GM23338 (cell line): Measurements from ENCODE around the gene RCBTB2.

Experiments used
- CREB1 ChIP-seq: fragments of 250-450 bp; sonication (Bioruptor Pico); IDR thresholded peaks from 2 replicates; pipeline ENCODE4 v1.5.0; 2020; ENCODE audit warnings: low read depth, mild to moderate bottlenecking, moderate library complexity
- EZH2 ChIP-seq: fragments of 200-600 bp; sonication (generic); IDR thresholded peaks from one replicate; pipeline ENCODE4 v1.8.0; 2017; ENCODE audit warnings: antibody characterized with exemption, mild to moderate bottlenecking, low read depth; ENCODE audit not compliant: unreplicated experiment
- EZH2phosphoT487 ChIP-seq: fragments of 200-600 bp; sonication (generic); IDR thresholded peaks from one replicate; pipeline ENCODE4 v1.8.1; 2018; ENCODE audit warnings: antibody characterized with exemption; ENCODE audit not compliant: unreplicated experiment
- JUNB ChIP-seq: IDR thresholded peaks from one replicate; pipeline ENCODE4 v1.6.1; 2016; ENCODE audit warnings: antibody characterized with exemption; ENCODE audit not compliant: unreplicated experiment
- NANOG ChIP-seq: IDR thresholded peaks from 2 replicates; pipeline ENCODE4 v1.6.1; 2016; ENCODE audit warnings: antibody characterized with exemption, borderline replicate concordance
- POLR2AphosphoS5 ChIP-seq: IDR thresholded peaks from 2 replicates; pipeline ENCODE4 v1.6.1; 2016; ENCODE audit warnings: antibody characterized with exemption, low read depth
- STAT1 ChIP-seq: IDR thresholded peaks from one replicate; pipeline ENCODE4 v1.6.1; 2016; ENCODE audit warnings: antibody characterized with exemption; ENCODE audit not compliant: unreplicated experiment
- ZNF114 ChIP-seq: fragments of 250-450 bp; sonication (Bioruptor Pico); IDR thresholded peaks from 2 replicates; pipeline ENCODE4 v1.5.0; 2020; ENCODE audit warnings: mild to moderate bottlenecking, moderate library complexity
- ZNF331 ChIP-seq: fragments of 250-450 bp; sonication (Bioruptor Pico); IDR thresholded peaks from 2 replicates; pipeline ENCODE4 v1.5.0; 2020; ENCODE audit warnings: low read depth, mild to moderate bottlenecking, moderate library complexity
- TF ChIP-seq, protein P1 (sequence below), 2 experiments: fragments of 200-600 bp in 1 of 2; sonication (generic) in 1 of 2; conservative IDR thresholded peaks; 2 replicates each; pipeline versions ENCODE4 v1.5.1 to v1.6.1; 2016 to 2017; ENCODE audit warnings: antibody characterized with exemption in 2 of 2, low read depth in 2 of 2, mild to moderate bottlenecking in 2 of 2, moderate library complexity in 1 of 2
- TF ChIP-seq, protein P2 (sequence below): IDR thresholded peaks from 2 replicates; pipeline ENCODE4 v1.6.1; 2016; ENCODE audit warnings: antibody characterized with exemption
- TF ChIP-seq, protein P3 (sequence below): IDR thresholded peaks from one replicate; pipeline ENCODE4 v1.6.1; 2018; ENCODE audit warnings: antibody characterized with exemption; ENCODE audit not compliant: unreplicated experiment
- TF ChIP-seq, protein P4 (sequence below): fragments of 250-450 bp; sonication (Bioruptor Pico); IDR thresholded peaks from 2 replicates; pipeline ENCODE4 v1.5.0; 2020; ENCODE audit warnings: mild to moderate bottlenecking, moderate library complexity

DNA sequence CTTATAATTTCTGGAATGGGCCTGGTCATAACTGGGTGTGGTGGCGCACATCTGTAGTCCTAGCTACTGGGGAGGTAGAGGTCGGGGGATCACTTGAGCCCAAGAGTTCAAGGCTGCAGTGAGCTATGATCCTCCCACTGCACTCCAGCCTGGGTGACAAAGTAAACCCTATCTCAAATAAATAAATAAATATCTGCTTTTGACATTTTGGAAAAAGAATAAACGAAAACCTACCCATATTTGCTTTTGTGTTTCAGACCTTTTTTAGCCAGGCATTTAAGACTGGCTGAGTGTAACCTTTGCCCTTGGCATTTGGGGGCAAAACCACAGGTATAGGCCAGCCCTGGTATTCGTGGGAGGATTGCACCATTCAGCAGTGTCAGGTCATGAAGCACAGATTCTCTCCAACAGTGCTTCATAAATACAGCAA, 14.8 kb upstream of the RCBTB2 start:
- TF ChIP-seq, protein P1, sequence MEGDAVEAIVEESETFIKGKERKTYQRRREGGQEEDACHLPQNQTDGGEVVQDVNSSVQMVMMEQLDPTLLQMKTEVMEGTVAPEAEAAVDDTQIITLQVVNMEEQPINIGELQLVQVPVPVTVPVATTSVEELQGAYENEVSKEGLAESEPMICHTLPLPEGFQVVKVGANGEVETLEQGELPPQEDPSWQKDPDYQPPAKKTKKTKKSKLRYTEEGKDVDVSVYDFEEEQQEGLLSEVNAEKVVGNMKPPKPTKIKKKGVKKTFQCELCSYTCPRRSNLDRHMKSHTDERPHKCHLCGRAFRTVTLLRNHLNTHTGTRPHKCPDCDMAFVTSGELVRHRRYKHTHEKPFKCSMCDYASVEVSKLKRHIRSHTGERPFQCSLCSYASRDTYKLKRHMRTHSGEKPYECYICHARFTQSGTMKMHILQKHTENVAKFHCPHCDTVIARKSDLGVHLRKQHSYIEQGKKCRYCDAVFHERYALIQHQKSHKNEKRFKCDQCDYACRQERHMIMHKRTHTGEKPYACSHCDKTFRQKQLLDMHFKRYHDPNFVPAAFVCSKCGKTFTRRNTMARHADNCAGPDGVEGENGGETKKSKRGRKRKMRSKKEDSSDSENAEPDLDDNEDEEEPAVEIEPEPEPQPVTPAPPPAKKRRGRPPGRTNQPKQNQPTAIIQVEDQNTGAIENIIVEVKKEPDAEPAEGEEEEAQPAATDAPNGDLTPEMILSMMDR (conservative IDR thresholded peaks at IDR 0.05; ENCODE audit: low read depth in 2 of 2), result no peak
- TF ChIP-seq CREB1 (CRISPR knock-in tag), result no peak
- TF ChIP-seq EZH2, result no peak
- TF ChIP-seq, protein P2, sequence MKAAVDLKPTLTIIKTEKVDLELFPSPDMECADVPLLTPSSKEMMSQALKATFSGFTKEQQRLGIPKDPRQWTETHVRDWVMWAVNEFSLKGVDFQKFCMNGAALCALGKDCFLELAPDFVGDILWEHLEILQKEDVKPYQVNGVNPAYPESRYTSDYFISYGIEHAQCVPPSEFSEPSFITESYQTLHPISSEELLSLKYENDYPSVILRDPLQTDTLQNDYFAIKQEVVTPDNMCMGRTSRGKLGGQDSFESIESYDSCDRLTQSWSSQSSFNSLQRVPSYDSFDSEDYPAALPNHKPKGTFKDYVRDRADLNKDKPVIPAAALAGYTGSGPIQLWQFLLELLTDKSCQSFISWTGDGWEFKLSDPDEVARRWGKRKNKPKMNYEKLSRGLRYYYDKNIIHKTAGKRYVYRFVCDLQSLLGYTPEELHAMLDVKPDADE, result no peak
- TF ChIP-seq EZH2phosphoT487, result no peak
- TF ChIP-seq, protein P3, sequence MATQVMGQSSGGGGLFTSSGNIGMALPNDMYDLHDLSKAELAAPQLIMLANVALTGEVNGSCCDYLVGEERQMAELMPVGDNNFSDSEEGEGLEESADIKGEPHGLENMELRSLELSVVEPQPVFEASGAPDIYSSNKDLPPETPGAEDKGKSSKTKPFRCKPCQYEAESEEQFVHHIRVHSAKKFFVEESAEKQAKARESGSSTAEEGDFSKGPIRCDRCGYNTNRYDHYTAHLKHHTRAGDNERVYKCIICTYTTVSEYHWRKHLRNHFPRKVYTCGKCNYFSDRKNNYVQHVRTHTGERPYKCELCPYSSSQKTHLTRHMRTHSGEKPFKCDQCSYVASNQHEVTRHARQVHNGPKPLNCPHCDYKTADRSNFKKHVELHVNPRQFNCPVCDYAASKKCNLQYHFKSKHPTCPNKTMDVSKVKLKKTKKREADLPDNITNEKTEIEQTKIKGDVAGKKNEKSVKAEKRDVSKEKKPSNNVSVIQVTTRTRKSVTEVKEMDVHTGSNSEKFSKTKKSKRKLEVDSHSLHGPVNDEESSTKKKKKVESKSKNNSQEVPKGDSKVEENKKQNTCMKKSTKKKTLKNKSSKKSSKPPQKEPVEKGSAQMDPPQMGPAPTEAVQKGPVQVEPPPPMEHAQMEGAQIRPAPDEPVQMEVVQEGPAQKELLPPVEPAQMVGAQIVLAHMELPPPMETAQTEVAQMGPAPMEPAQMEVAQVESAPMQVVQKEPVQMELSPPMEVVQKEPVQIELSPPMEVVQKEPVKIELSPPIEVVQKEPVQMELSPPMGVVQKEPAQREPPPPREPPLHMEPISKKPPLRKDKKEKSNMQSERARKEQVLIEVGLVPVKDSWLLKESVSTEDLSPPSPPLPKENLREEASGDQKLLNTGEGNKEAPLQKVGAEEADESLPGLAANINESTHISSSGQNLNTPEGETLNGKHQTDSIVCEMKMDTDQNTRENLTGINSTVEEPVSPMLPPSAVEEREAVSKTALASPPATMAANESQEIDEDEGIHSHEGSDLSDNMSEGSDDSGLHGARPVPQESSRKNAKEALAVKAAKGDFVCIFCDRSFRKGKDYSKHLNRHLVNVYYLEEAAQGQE, result no peak
- TF ChIP-seq POLR2AphosphoS5, result no peak
- no peak for TF ChIP-seq ZNF331 (CRISPR knock-in tag)
- TF ChIP-seq ZNF114 (CRISPR knock-in tag), result no peak
- no peak for TF ChIP-seq JUNB
- no peak for TF ChIP-seq STAT1
- TF ChIP-seq, protein P4, sequence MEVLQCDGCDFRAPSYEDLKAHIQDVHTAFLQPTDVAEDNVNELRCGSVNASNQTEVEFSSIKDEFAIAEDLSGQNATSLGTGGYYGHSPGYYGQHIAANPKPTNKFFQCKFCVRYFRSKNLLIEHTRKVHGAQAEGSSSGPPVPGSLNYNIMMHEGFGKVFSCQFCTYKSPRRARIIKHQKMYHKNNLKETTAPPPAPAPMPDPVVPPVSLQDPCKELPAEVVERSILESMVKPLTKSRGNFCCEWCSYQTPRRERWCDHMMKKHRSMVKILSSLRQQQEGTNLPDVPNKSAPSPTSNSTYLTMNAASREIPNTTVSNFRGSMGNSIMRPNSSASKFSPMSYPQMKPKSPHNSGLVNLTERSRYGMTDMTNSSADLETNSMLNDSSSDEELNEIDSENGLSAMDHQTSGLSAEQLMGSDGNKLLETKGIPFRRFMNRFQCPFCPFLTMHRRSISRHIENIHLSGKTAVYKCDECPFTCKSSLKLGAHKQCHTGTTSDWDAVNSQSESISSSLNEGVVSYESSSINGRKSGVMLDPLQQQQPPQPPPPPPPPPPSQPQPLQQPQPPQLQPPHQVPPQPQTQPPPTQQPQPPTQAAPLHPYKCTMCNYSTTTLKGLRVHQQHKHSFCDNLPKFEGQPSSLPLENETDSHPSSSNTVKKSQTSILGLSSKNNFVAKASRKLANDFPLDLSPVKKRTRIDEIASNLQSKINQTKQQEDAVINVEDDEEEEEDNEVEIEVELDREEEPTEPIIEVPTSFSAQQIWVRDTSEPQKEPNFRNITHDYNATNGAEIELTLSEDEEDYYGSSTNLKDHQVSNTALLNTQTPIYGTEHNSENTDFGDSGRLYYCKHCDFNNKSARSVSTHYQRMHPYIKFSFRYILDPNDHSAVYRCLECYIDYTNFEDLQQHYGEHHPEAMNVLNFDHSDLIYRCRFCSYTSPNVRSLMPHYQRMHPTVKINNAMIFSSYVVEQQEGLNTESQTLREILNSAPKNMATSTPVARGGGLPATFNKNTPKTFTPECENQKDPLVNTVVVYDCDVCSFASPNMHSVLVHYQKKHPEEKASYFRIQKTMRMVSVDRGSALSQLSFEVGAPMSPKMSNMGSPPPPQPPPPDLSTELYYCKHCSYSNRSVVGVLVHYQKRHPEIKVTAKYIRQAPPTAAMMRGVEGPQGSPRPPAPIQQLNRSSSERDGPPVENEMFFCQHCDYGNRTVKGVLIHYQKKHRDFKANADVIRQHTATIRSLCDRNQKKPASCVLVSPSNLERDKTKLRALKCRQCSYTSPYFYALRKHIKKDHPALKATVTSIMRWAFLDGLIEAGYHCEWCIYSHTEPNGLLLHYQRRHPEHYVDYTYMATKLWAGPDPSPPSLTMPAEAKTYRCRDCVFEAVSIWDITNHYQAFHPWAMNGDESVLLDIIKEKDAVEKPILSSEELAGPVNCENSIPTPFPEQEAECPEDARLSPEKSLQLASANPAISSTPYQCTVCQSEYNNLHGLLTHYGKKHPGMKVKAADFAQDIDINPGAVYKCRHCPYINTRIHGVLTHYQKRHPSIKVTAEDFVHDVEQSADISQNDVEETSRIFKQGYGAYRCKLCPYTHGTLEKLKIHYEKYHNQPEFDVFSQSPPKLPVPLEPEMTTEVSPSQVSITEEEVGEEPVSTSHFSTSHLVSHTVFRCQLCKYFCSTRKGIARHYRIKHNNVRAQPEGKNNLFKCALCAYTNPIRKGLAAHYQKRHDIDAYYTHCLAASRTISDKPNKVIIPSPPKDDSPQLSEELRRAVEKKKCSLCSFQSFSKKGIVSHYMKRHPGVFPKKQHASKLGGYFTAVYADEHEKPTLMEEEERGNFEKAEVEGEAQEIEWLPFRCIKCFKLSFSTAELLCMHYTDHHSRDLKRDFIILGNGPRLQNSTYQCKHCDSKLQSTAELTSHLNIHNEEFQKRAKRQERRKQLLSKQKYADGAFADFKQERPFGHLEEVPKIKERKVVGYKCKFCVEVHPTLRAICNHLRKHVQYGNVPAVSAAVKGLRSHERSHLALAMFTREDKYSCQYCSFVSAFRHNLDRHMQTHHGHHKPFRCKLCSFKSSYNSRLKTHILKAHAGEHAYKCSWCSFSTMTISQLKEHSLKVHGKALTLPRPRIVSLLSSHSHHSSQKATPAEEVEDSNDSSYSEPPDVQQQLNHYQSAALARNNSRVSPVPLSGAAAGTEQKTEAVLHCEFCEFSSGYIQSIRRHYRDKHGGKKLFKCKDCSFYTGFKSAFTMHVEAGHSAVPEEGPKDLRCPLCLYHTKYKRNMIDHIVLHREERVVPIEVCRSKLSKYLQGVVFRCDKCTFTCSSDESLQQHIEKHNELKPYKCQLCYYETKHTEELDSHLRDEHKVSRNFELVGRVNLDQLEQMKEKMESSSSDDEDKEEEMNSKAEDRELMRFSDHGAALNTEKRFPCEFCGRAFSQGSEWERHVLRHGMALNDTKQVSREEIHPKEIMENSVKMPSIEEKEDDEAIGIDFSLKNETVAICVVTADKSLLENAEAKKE (CRISPR knock-in tag), result no peak
- TF ChIP-seq NANOG, result no peak
